ENCODE measurements around the gene C22orf23.

C22orf23 gene

GRCh38 chr22:37905534-37906363 lies 47.7 kb downstream of the C22orf23 start, which contains the start of gene MICALL1:
Gene MICALL1, plus strand, starts transcription at chr22:37906297. Its CDS starts 126 bp downstream, at chr22:37906423.
- in situ Hi-C loops (cut with MboI; ENCODE audit: low sequenced_read_pairs) = no loop called here

GRCh38 chr22:37904572-37905533 lies 48.5 kb downstream of the C22orf23 start:
- in situ Hi-C loops (cut with MboI; ENCODE audit: low sequenced_read_pairs) = no loop called here

GRCh38 chr22:37898441-37899181 lies 54.8 kb downstream of the C22orf23 start:
- in situ Hi-C loops (cut with MboI; ENCODE audit: low sequenced_read_pairs) = no loop called here

- in situ Hi-C loops (cut with MboI; ENCODE audit: low sequenced_read_pairs) = no loop called here
Measured at GRCh38 chr22:37897807-37898206, 55.6 kb downstream of the C22orf23 start.

- in situ Hi-C loops (cut with MboI; ENCODE audit: low sequenced_read_pairs) = no loop called here
Measured at GRCh38 chr22:37896939-37897338, 56.5 kb downstream of the C22orf23 start.

- in situ Hi-C loops (cut with MboI; ENCODE audit: low sequenced_read_pairs) = no loop called here
Measured at GRCh38 chr22:37896181-37896592, 57.2 kb downstream of the C22orf23 start.

GRCh38 chr22:37894939-37895670 lies 58.3 kb downstream of the C22orf23 start:
- in situ Hi-C loops (cut with MboI; ENCODE audit: low sequenced_read_pairs) = no loop called here

GRCh38 chr22:37893583-37893983 lies 59.8 kb downstream of the C22orf23 start:
- in situ Hi-C loops (cut with MboI; ENCODE audit: low sequenced_read_pairs) = no loop called here
